BE2C (cell line): ENCODE results near the gene NBAS.

ENCODE experiments used
- DNase-seq: peaks from one replicate; pipeline ENCODE4 v3.0.0-alpha.2; 2020
- H3K27me3 ChIP-seq: fragments of 250-450 bp; sonication (Bioruptor Pico); 2 replicates; pipeline ENCODE4 v1.5.1; 2020; ENCODE audit warnings: mild to moderate bottlenecking
- H3K36me3 ChIP-seq: fragments of 250-450 bp; sonication (Bioruptor Pico); 2 replicates; pipeline ENCODE4 v1.5.1; 2020; ENCODE audit warnings: mild to moderate bottlenecking
- H3K4me1 ChIP-seq: fragments of 250-450 bp; sonication (Bioruptor Pico); 2 replicates; pipeline ENCODE4 v1.5.1; 2020
- H3K4me3 ChIP-seq: 2 replicates; pipeline ENCODE4 v1.5.1; 2011; ENCODE audit warnings: low read depth, low read length
- H3K9me3 ChIP-seq: fragments of 250-450 bp; sonication (Bioruptor Pico); 2 replicates; pipeline ENCODE4 v1.5.1; 2020
- CTCF ChIP-seq: IDR thresholded peaks from 2 replicates; pipeline ENCODE4 v1.5.1; 2012; ENCODE audit warnings: mild to moderate bottlenecking, low read depth, low read length

The NBAS gene

GRCh38 chr2:15145046-15145817 is 415.9 kb downstream of the NBAS start:
- no peak for DNase-seq
- Histone ChIP-seq H3K27me3 (no peaks in the 10 kb centered on the region), H3K36me3 (no peaks in the 10 kb centered on the region), H3K4me3 (no peak overlapping the region), H3K9me3 (no peaks in the 10 kb centered on the region), H3K4me1 (no peaks in the 10 kb centered on the region)
- TF ChIP-seq CTCF: no peak

GRCh38 chr2:15142069-15142689 is 419.0 kb downstream of the NBAS start:
- TF ChIP-seq CTCF: no peak
- H3K9me3 ChIP-seq: no peaks in the 10 kb centered on the region
- H3K36me3 ChIP-seq: no peaks in the 10 kb centered on the region
- no peak overlapping the region for H3K4me3 ChIP-seq
- DNase-seq: no peak
- H3K27me3 ChIP-seq: no peaks in the 10 kb centered on the region
- H3K4me1 ChIP-seq: no peaks in the 10 kb centered on the region

GRCh38 chr2:15141211-15141610 is 419.9 kb downstream of the NBAS start:
- Histone ChIP-seq H3K36me3 (no peaks in the 10 kb centered on the region), H3K4me1 (no peaks in the 10 kb centered on the region), H3K27me3 (no peaks in the 10 kb centered on the region), H3K4me3 (no peak overlapping the region), H3K9me3 (no peaks in the 10 kb centered on the region)
- no peak for DNase-seq
- no peak for TF ChIP-seq CTCF

GRCh38 chr2:15136639-15137038 is 424.5 kb downstream of the NBAS start:
- Histone ChIP-seq H3K27me3 (no peaks in the 10 kb centered on the region), H3K4me1 (no peaks in the 10 kb centered on the region), H3K4me3 (no peak overlapping the region), H3K36me3 (no peaks in the 10 kb centered on the region), H3K9me3 (no peaks in the 10 kb centered on the region)
- DNase-seq: no peak
- no peak for TF ChIP-seq CTCF

- H3K4me1 ChIP-seq: no peaks in the 10 kb centered on the region
- TF ChIP-seq CTCF: no peak
- H3K9me3 ChIP-seq: no peaks in the 10 kb centered on the region
- no peak overlapping the region for H3K4me3 ChIP-seq
- H3K36me3 ChIP-seq: no peaks in the 10 kb centered on the region
- DNase-seq: no peak
- H3K27me3 ChIP-seq: no peaks in the 10 kb centered on the region
Measured at GRCh38 chr2:15134957-15135356, 426.2 kb downstream of the NBAS start.

- no peaks in the 10 kb centered on the region for H3K27me3 ChIP-seq
- no peaks in the 10 kb centered on the region for H3K4me1 ChIP-seq
- H3K9me3 ChIP-seq: no peaks in the 10 kb centered on the region
- DNase-seq: no peak
- H3K4me3 ChIP-seq: no peak overlapping the region
- no peaks in the 10 kb centered on the region for H3K36me3 ChIP-seq
- no peak for TF ChIP-seq CTCF
Measured at GRCh38 chr2:15133461-15133860, 427.7 kb downstream of the NBAS start.
